GM12873 (cell line): ENCODE results near the gene KCNC1.

ENCODE experiments used
- CTCF ChIP-seq: IDR thresholded peaks from 2 replicates; pipeline ENCODE4 v1.5.1; 2012; ENCODE audit warnings: low read depth, mild to moderate bottlenecking, moderate library complexity, low read length, control low read depth; ENCODE audit not compliant: insufficient read depth; ENCODE audit errors: missing control alignments

Gene KCNC1

GRCh38 chr11:17810746-17811145 is 76.2 kb downstream of the KCNC1 start:
- TF ChIP-seq CTCF: no peak

GRCh38 chr11:17811352-17811751 is 76.8 kb downstream of the KCNC1 start:
- TF ChIP-seq CTCF: no peak

GRCh38 chr11:17812091-17812864 is 77.7 kb downstream of the KCNC1 start:
- no peak for TF ChIP-seq CTCF

- TF ChIP-seq CTCF: no peak
Measured at GRCh38 chr11:17812865-17813187, 78.2 kb downstream of the KCNC1 start.

GRCh38 chr11:17813391-17814059 is 78.9 kb downstream of the KCNC1 start:
- TF ChIP-seq CTCF: no peak

GRCh38 chr11:17814546-17814945 is 80.0 kb downstream of the KCNC1 start:
- no peak for TF ChIP-seq CTCF

GRCh38 chr11:17816232-17816931 is 81.8 kb downstream of the KCNC1 start:
- TF ChIP-seq CTCF: no peak
